HG02588 (cell line): ENCODE data around the gene ZNF107.
"Not testable (repeated sequence)": the region's sequence is repeated elsewhere in the genome, so short reads cannot be mapped to it uniquely, and the experiment has no call there.

ENCODE experiments used
- ATAC-seq: cut with Tn5 transposase; IDR thresholded peaks from one replicate; pipeline ENCODE4 v1.9.1; 2021; ENCODE audit warnings: mild to moderate bottlenecking, moderate library complexity; ENCODE audit not compliant: unreplicated experiment

The ZNF107 gene

GRCh38 chr7:64642875-64643274 lies 23.1 kb upstream of the ZNF107 start:
- no peak for ATAC-seq

- no peak for ATAC-seq
These were observed 22.4 kb upstream of the ZNF107 start for GRCh38 chr7:64643566-64643965.

GRCh38 chr7:64651203-64651602 lies 14.7 kb upstream of the ZNF107 start:
- no peak for ATAC-seq

GRCh38 chr7:64651632-64652165 lies 14.2 kb upstream of the ZNF107 start:
- no peak for ATAC-seq

- no peak for ATAC-seq
These were observed 12.1 kb upstream of the ZNF107 start for GRCh38 chr7:64653721-64654401.

- no peak for ATAC-seq
These were observed 11.0 kb upstream of the ZNF107 start for GRCh38 chr7:64654796-64655548.

- no peak for ATAC-seq
These were observed 10.1 kb upstream of the ZNF107 start for GRCh38 chr7:64655811-64656210.

- no peak for ATAC-seq
These were observed 9.4 kb upstream of the ZNF107 start for GRCh38 chr7:64656489-64656888.

GRCh38 chr7:64662091-64662490 lies 3.8 kb upstream of the ZNF107 start:
- not testable (repeated sequence) for ATAC-seq

- no peak for ATAC-seq
These were observed 724 bp downstream of the ZNF107 start for GRCh38 chr7:64666663-64667050.

GRCh38 chr7:64667311-64667710 lies 1.4 kb downstream of the ZNF107 start:
- no peak for ATAC-seq

GRCh38 chr7:64672414-64672813 lies 6.5 kb downstream of the ZNF107 start:
- no peak for ATAC-seq

- no peak for ATAC-seq
These were observed 19.2 kb downstream of the ZNF107 start for GRCh38 chr7:64685091-64685490.

GRCh38 chr7:64685741-64686140 lies 19.8 kb downstream of the ZNF107 start:
- no peak for ATAC-seq

GRCh38 chr7:64686493-64687184 lies 20.7 kb downstream of the ZNF107 start:
- ATAC-seq: no peak

- no peak for ATAC-seq
These were observed 21.3 kb downstream of the ZNF107 start for GRCh38 chr7:64687249-64687648.

- no peak for ATAC-seq
These were observed 23.1 kb downstream of the ZNF107 start for GRCh38 chr7:64688988-64689387.

GRCh38 chr7:64691831-64692230 lies 25.9 kb downstream of the ZNF107 start:
- ATAC-seq: no peak

- not testable (repeated sequence) for ATAC-seq
These were observed 31.9 kb downstream of the ZNF107 start for GRCh38 chr7:64697863-64698262.

- ATAC-seq: no peak
These were observed 40.8 kb downstream of the ZNF107 start for GRCh38 chr7:64706625-64707292.

GRCh38 chr7:64717896-64718295 lies 52.0 kb downstream of the ZNF107 start:
- not testable (repeated sequence) for ATAC-seq
